ENCODE data around the gene BPHL. TPM values are rescaled to one million over a fixed set of nuclear protein-coding genes. Genes with fewer than 3 reads are reported as not detected.
"Not testable (repeated sequence)": the region's sequence is repeated elsewhere in the genome, so short reads cannot be mapped to it uniquely, and the experiment has no call there.

The BPHL gene
- total RNA-seq, result 1 to 10 TPM; 3.5 to 6.1 (median 4.5) TPM

DNA sequence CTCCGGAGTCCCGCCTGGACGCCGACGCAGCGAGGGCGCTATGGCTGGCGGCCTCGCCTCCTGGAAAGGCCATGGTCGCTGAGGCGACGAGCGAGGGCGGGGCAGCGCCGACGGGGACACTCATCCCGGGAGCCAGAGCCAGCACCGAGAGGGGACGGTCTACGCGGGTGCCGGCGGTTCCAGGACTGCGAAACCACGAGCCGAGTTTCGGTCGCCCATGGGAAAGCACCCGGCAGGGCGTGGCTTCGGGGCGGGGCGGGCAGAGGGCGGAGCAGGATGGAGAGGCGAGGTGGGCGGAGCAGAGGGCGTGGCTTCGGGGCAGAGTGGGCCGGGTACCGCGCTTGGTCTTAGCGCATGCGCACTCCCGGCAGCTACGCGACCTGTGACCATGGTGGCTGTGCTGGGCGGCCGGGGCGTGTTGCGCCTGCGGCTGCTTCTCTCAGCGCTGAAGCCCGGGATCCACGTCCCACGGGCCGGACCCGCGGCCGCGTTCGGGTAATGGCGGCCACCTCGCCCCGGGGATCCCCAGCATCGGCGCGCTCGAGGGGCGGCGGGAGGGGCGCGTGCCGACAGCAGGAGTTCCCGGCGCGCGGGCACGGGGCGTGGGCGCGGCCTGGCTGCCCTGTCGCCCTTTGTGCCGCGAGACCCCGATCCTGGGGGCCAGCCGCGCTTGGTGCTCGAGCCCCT lies at the start of gene BPHL:
TSS of gene BPHL (plus strand) at position 359 of the 687 bp plus-strand sequence. CDS start at position 389, 30 bp downstream.
- H3K9me3 Mint-ChIP-seq, result no peaks in the 10 kb centered on the region
- H3K4me1 Mint-ChIP-seq (ENCODE audit: low read depth), result peaks cover 18% of the 10 kb centered on the region
- DNase-seq (peak; percentile 100), ATAC-seq (peak; percentile 92 to 93)
- no peaks in the 10 kb centered on the region for H3K27me3 Mint-ChIP-seq (ENCODE audit: low read depth)
- peaks cover under 1% of the 10 kb centered on the region for H3K36me3 Mint-ChIP-seq (ENCODE audit: insufficient read depth)
- peak within 1 kb of the TSS; percentile 85 for H3K4me3 Mint-ChIP-seq

DNA sequence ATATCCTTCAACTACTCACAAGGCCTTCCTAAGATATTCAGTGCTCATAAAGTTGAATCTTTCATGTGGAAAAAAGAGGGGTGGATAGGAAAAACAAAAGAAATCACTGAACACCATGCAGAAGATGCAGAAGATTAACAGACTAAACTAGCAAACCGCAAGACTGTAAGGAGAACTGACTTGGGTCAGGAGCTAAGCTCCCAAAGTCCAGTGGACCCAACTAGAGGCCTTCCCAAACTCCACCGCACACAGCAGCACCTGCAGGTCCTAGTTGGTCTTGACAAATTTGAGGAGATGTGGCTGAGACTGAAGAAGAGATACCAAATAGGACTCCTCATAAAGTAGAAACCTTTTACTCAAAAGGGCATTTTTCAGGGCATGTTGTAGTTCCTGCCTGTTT lies 46.9 kb upstream of the BPHL start:
- no peak for ATAC-seq
- no peak overlapping the region for H3K4me3 Mint-ChIP-seq

GRCh38 chr6:3072798-3073197 lies 45.7 kb upstream of the BPHL start:
- Mint-ChIP-seq H3K9me3 (no peaks in the 10 kb centered on the region), H3K4me3 (no peak overlapping the region), H3K36me3 (ENCODE audit: insufficient read depth) (peaks cover 19% of the 10 kb centered on the region), H3K4me1 (ENCODE audit: low read depth) (peaks cover 68% of the 10 kb centered on the region), H3K27me3 (ENCODE audit: low read depth) (no peaks in the 10 kb centered on the region)
- ATAC-seq, result no peak
- DNase-seq, result no peak

More for the DNA sequence above, 46.9 kb upstream of the BPHL start:
- Mint-ChIP-seq H3K27me3 (ENCODE audit: low read depth) (no peaks in the 10 kb centered on the region), H3K36me3 (ENCODE audit: insufficient read depth) (peaks cover 10% of the 10 kb centered on the region), H3K4me1 (ENCODE audit: low read depth) (peaks cover 67% of the 10 kb centered on the region), H3K9me3 (no peaks in the 10 kb centered on the region)
- DNase-seq, result no peak

DNA sequence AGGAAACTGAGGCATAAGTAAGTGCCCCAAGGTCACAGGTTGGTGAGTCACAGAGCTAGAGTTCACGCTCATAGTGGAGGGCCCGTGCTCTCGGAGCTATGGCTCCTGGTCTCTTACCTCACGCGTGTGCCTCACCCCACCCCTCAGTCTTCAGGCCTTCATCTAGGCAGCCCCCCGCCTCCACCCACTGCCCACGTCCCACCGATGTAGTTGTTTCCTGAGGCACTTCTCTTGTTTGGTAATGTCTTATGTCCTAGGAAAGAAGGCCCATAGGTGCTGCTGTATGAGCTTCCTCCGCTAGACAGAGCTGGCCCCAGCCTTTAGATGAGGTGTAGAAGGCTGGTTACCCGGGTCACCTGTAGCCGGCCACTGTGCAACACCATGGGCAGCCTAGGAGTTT lies 45.1 kb upstream of the BPHL start:
- ATAC-seq (no peak), DNase-seq (no peak)
- Mint-ChIP-seq H3K36me3 (ENCODE audit: insufficient read depth) (peaks cover 24% of the 10 kb centered on the region), H3K4me3 (no peak overlapping the region), H3K9me3 (no peaks in the 10 kb centered on the region), H3K27me3 (ENCODE audit: low read depth) (no peaks in the 10 kb centered on the region), H3K4me1 (ENCODE audit: low read depth) (peaks cover 66% of the 10 kb centered on the region)

GRCh38 chr6:3075772-3076113 lies 42.8 kb upstream of the BPHL start:
- Mint-ChIP-seq H3K27me3 (ENCODE audit: low read depth) (no peaks in the 10 kb centered on the region), H3K36me3 (ENCODE audit: insufficient read depth) (peaks cover 38% of the 10 kb centered on the region), H3K4me1 (ENCODE audit: low read depth) (peaks cover 57% of the 10 kb centered on the region), H3K4me3 (peak overlapping the region; percentile 36), H3K9me3 (no peaks in the 10 kb centered on the region)
- ATAC-seq, result no peak
- DNase-seq, result no peak

DNA sequence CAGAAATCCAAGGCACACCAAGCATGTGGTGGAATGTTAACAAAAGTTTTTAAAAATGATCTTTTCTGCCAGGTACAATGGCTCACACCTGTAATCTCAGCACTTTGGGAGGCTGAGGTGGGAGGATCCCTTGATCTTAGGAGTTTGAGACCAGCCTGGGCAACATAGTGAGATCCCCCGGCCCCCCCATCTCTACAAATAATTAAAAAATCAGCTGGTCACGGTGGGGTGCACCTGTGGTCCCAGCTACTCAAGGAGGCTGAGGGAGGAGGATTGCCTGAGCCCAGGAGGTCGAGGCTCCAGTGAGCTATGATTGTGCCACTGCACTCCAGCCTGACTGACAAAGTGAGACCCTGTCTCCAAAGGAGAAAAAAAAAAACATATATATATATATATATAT lies 42.2 kb upstream of the BPHL start:
- no peaks in the 10 kb centered on the region for H3K9me3 Mint-ChIP-seq
- H3K27me3 Mint-ChIP-seq (ENCODE audit: low read depth), result no peaks in the 10 kb centered on the region
- H3K36me3 Mint-ChIP-seq (ENCODE audit: insufficient read depth), result peaks cover 40% of the 10 kb centered on the region
- no peak overlapping the region for H3K4me3 Mint-ChIP-seq
- peaks cover 52% of the 10 kb centered on the region for H3K4me1 Mint-ChIP-seq (ENCODE audit: low read depth)
- ATAC-seq (no peak), DNase-seq (no peak)

DNA sequence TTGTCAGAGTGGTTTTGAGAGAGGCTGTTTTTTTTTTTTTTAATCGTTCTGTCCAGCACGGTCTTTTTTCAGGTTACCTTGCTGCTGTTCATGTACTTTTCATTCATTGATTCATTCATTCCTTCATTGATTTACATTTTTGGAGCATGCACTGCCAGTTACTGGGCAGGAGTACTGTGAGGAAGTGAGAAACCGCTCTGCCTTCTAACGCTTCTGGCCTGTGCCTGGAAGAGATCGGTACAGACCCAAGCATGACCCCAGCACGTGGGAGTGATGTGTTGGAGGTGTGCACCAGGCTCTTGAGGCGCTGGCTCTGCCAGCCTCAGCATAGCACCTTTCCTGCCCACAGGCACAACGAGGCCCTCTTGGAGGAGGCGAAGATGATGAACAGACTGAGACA lies 41.1 kb upstream of the BPHL start:
- H3K27me3 Mint-ChIP-seq (ENCODE audit: low read depth), result no peaks in the 10 kb centered on the region
- H3K4me1 Mint-ChIP-seq (ENCODE audit: low read depth), result peaks cover 44% of the 10 kb centered on the region
- DNase-seq, result no peak
- H3K4me3 Mint-ChIP-seq, result no peak overlapping the region
- ATAC-seq, result no peak
- peaks cover 43% of the 10 kb centered on the region for H3K36me3 Mint-ChIP-seq (ENCODE audit: insufficient read depth)
- no peaks in the 10 kb centered on the region for H3K9me3 Mint-ChIP-seq

- not testable (repeated sequence) for H3K9me3 Mint-ChIP-seq; H3K27me3 Mint-ChIP-seq (ENCODE audit: low read depth); H3K4me3 Mint-ChIP-seq; ATAC-seq; DNase-seq
- Mint-ChIP-seq H3K4me1 (ENCODE audit: low read depth) (peaks cover 33% of the 10 kb centered on the region), H3K36me3 (ENCODE audit: insufficient read depth) (peaks cover 55% of the 10 kb centered on the region)
Observed at GRCh38 chr6:3078952-3079351, 39.6 kb upstream of the BPHL start.

DNA sequence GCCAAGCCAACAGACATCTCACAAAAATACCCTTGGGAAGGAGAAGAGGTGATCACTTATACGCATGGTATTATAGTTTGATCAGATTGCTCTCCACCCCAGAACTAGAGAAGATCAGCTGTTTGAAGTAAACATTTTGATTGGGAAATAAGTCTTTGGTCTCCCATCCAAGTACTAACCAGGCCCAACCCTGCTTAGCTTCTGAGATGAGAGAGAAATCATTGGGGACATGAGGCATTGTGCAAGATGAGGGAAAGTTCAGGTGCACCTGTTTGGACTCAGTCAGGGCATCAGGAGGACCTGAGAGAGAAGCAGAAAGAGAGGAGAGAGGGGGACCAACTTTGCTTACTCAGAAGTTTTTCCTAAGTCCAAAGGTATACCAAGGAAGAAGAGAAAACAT lies 38.8 kb upstream of the BPHL start:
- Mint-ChIP-seq H3K9me3 (no peaks in the 10 kb centered on the region), H3K36me3 (ENCODE audit: insufficient read depth) (peaks cover 56% of the 10 kb centered on the region), H3K4me1 (ENCODE audit: low read depth) (peaks cover 28% of the 10 kb centered on the region), H3K27me3 (ENCODE audit: low read depth) (no peaks in the 10 kb centered on the region), H3K4me3 (no peak overlapping the region)
- DNase-seq (no peak), ATAC-seq (no peak)

- ATAC-seq, result no peak
- Mint-ChIP-seq H3K4me3 (no peak overlapping the region), H3K36me3 (ENCODE audit: insufficient read depth) (peaks cover 62% of the 10 kb centered on the region), H3K27me3 (ENCODE audit: low read depth) (no peaks in the 10 kb centered on the region), H3K4me1 (ENCODE audit: low read depth) (peaks cover 10% of the 10 kb centered on the region), H3K9me3 (no peaks in the 10 kb centered on the region)
- DNase-seq, result no peak
Observed at GRCh38 chr6:3081960-3082359, 36.6 kb upstream of the BPHL start.

GRCh38 chr6:3085074-3085473 lies 33.4 kb upstream of the BPHL start:
- Mint-ChIP-seq H3K9me3 (no peaks in the 10 kb centered on the region), H3K36me3 (ENCODE audit: insufficient read depth) (peaks cover 49% of the 10 kb centered on the region)
- no peak for ATAC-seq

DNA sequence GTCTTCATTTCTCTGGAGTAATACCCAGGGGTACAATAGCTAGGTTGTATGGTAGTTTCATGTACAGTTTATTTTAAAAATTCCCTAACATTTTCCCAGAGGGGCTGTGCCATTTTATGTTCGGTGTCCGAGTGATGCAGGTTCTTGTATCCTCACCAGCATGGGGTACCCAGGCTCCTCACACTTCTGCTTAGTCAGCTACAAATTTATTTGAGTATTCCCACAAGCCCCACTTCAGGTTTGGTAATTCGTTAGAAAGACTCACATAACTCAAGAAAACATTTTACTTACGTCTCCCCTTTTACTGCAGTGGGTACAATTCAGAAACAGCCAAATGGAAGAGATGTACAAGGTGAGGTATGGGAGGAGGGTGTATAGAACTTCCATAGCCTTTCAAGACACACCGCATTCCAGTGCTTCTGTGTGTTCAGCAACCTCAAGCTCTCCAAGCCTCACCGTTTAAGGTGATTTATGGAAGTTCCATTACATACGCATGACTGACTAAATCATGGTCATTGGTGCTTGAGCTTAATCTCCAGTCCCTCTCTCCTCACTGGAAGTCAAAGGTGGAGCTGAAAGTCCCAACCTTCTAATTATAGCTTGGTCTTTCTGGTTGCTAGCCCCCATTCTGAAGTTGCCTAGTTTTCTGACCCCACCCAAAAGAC lies 32.1 kb upstream of the BPHL start:
- ATAC-seq (no peak), DNase-seq (no peak)
- Mint-ChIP-seq H3K4me1 (ENCODE audit: low read depth) (no peaks in the 10 kb centered on the region), H3K27me3 (ENCODE audit: low read depth) (no peaks in the 10 kb centered on the region), H3K9me3 (no peaks in the 10 kb centered on the region), H3K4me3 (no peak overlapping the region), H3K36me3 (ENCODE audit: insufficient read depth) (peaks cover 48% of the 10 kb centered on the region)

More at GRCh38 chr6:3085074-3085473, 33.4 kb upstream of the BPHL start:
- Mint-ChIP-seq H3K27me3 (ENCODE audit: low read depth) (no peaks in the 10 kb centered on the region), H3K4me1 (ENCODE audit: low read depth) (peaks cover 1% of the 10 kb centered on the region), H3K4me3 (no peak overlapping the region)
- no peak for DNase-seq

- DNase-seq, result no peak
- no peaks in the 10 kb centered on the region for H3K27me3 Mint-ChIP-seq (ENCODE audit: low read depth)
- H3K36me3 Mint-ChIP-seq (ENCODE audit: insufficient read depth), result peaks cover 34% of the 10 kb centered on the region
- H3K4me3 Mint-ChIP-seq, result no peak overlapping the region
- H3K9me3 Mint-ChIP-seq, result no peaks in the 10 kb centered on the region
- no peaks in the 10 kb centered on the region for H3K4me1 Mint-ChIP-seq (ENCODE audit: low read depth)
- peak in 1 of 2 donors; percentile 25 for ATAC-seq
Observed at GRCh38 chr6:3088446-3088845, 30.1 kb upstream of the BPHL start.

GRCh38 chr6:3088968-3089367 lies 29.5 kb upstream of the BPHL start:
- peaks cover 30% of the 10 kb centered on the region for H3K36me3 Mint-ChIP-seq (ENCODE audit: insufficient read depth)

DNA sequence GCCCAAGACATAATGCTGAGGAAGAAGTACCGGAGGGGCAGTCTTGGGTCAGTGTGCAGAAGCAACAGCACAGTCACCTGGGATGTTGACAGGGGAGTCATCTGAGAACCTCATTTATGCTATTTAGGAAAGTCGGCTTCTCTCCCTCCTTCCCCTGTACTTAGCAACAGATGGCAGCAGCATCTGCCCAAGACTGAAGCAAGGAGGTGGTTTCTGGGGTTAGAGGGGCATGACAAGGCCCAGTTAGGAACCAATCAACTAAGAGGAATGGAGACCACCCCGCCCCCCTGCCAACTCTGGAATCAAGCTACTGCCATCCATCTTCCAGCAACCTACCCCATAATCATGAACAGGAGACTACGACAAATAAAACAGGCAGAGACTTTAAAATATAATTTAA lies 28.5 kb upstream of the BPHL start:
- DNase-seq (no peak), ATAC-seq (no peak)
- Mint-ChIP-seq H3K9me3 (no peaks in the 10 kb centered on the region), H3K4me1 (ENCODE audit: low read depth) (no peaks in the 10 kb centered on the region), H3K27me3 (ENCODE audit: low read depth) (no peaks in the 10 kb centered on the region), H3K36me3 (ENCODE audit: insufficient read depth) (peaks cover 26% of the 10 kb centered on the region), H3K4me3 (no peak overlapping the region)

More at GRCh38 chr6:3088968-3089367, 29.5 kb upstream of the BPHL start:
- no peaks in the 10 kb centered on the region for H3K9me3 Mint-ChIP-seq
- H3K4me1 Mint-ChIP-seq (ENCODE audit: low read depth), result no peaks in the 10 kb centered on the region
- ATAC-seq, result no peak
- no peaks in the 10 kb centered on the region for H3K27me3 Mint-ChIP-seq (ENCODE audit: low read depth)
- DNase-seq, result no peak
- no peak overlapping the region for H3K4me3 Mint-ChIP-seq

All from activated T-cell treated with anti-CD3 and anti-CD28 coated beads, Interleukin-2, amount 50 U/mL, for 4 hours (primary cell).